HepG2 (cell line): ENCODE measurements around the gene DSG2. TPM values are rescaled to one million over a fixed set of nuclear protein-coding genes. Genes with fewer than 3 reads are reported as not detected.

Experiments
- AGO2 ChIP-seq: fragments of 200-400 bp; formaldehyde crosslinking; optimal IDR thresholded peaks from 2 replicates; pipeline ENCODE3; 2017; ENCODE audit warnings: mild to moderate bottlenecking, low read depth, low read length, moderate library complexity
- ERF ChIP-seq: IDR thresholded peaks from 2 replicates; pipeline ENCODE4 v1.6.1; 2018; ENCODE audit warnings: missing biosample characterization, missing genetic modification reagents
- HNRNPLL ChIP-seq: fragments of 200-400 bp; formaldehyde crosslinking; IDR thresholded peaks from 2 replicates; pipeline ENCODE4 v1.6.1; 2017; ENCODE audit warnings: mild to moderate bottlenecking, low read depth, low read length; ENCODE audit not compliant: poor library complexity, severe bottlenecking
- MTF1 ChIP-seq: sonication (generic); formaldehyde crosslinking; IDR thresholded peaks from 2 replicates; pipeline ENCODE4 v1.5.0; 2020; ENCODE audit warnings: missing genetic modification reagents
- NFE2L1 ChIP-seq: sonication (generic); formaldehyde crosslinking; IDR thresholded peaks from 2 replicates; pipeline ENCODE4 v1.4.0; 2020; ENCODE audit warnings: missing genetic modification reagents, mild to moderate bottlenecking, borderline replicate concordance
- NFE2L2 ChIP-seq: fragments of 150-350 bp; IDR thresholded peaks from 2 replicates; pipeline ENCODE4 v1.6.1; 2014; ENCODE audit warnings: low read length
- PCBP1 ChIP-seq: fragments of 200-400 bp; formaldehyde crosslinking; IDR thresholded peaks from 2 replicates; pipeline ENCODE4 v1.6.1; 2017; ENCODE audit warnings: mild to moderate bottlenecking, low read depth, low read length, borderline replicate concordance
- PLSCR1 ChIP-seq: sonication (generic); formaldehyde crosslinking; IDR thresholded peaks from 2 replicates; pipeline ENCODE4 v1.5.0; 2020; ENCODE audit warnings: missing genetic modification reagents, mild to moderate bottlenecking, borderline replicate concordance
- RXRB ChIP-seq: IDR thresholded peaks from 2 replicates; pipeline ENCODE4 v1.6.1; 2016; ENCODE audit warnings: borderline replicate concordance, missing genetic modification reagents, missing compliant biosample characterization
- SNRNP70 ChIP-seq: fragments of 200-400 bp; formaldehyde crosslinking; IDR thresholded peaks from 2 replicates; pipeline ENCODE4 v1.6.1; 2017; ENCODE audit warnings: mild to moderate bottlenecking, low read depth, low read length, moderate library complexity
- SRSF4 ChIP-seq: fragments of 200-400 bp; formaldehyde crosslinking; IDR thresholded peaks from one replicate; pipeline ENCODE4 v1.6.1; 2018; ENCODE audit warnings: mild to moderate bottlenecking, low read depth, low read length, moderate library complexity; ENCODE audit not compliant: poor library complexity, severe bottlenecking
- TEAD2 ChIP-seq: sonication (generic); formaldehyde crosslinking; IDR thresholded peaks from 2 replicates; pipeline ENCODE4 v1.9.0; 2021; ENCODE audit warnings: missing genetic modification reagents
- ZBTB37 ChIP-seq: sonication (generic); formaldehyde crosslinking; IDR thresholded peaks from 2 replicates; pipeline ENCODE4 v1.4.0; 2020; ENCODE audit warnings: mild to moderate bottlenecking, missing genetic modification reagents
- ZNF24 ChIP-seq: fragments of 450-650 bp; IDR thresholded peaks from 2 replicates; pipeline ENCODE4 v1.6.1; 2017; ENCODE audit warnings: antibody characterized with exemption, mild to moderate bottlenecking
- ZNF263 ChIP-seq: sonication (generic); formaldehyde crosslinking; IDR thresholded peaks from 2 replicates; pipeline ENCODE4 v1.4.0; 2020; ENCODE audit warnings: missing genetic modification reagents
- ZNF274 ChIP-seq: sonication (generic); formaldehyde crosslinking; IDR thresholded peaks from 2 replicates; pipeline ENCODE4 v1.5.1; 2020; ENCODE audit warnings: mild to moderate bottlenecking, missing genetic modification reagents
- ZNF513 ChIP-seq: sonication (generic); formaldehyde crosslinking; conservative IDR thresholded peaks from 2 replicates; pipeline ENCODE4 v1.5.0; 2020; ENCODE audit warnings: missing genetic modification reagents
- ZNF552 ChIP-seq: sonication (generic); formaldehyde crosslinking; IDR thresholded peaks from 2 replicates; pipeline ENCODE4 v1.9.0; 2022; ENCODE audit warnings: missing genetic modification reagents, mild to moderate bottlenecking, borderline replicate concordance
- ZNF562 ChIP-seq: sonication (generic); formaldehyde crosslinking; IDR thresholded peaks from 2 replicates; pipeline ENCODE4 v1.8.0; 2022; ENCODE audit warnings: missing genetic modification reagents, borderline replicate concordance
- ZNF646 ChIP-seq: sonication (generic); formaldehyde crosslinking; IDR thresholded peaks from 2 replicates; pipeline ENCODE4 v1.9.0; 2021; ENCODE audit warnings: mild to moderate bottlenecking, missing genetic modification reagents
- polyA plus RNA-seq, 8 experiments: library from polyadenylated mRNA; depleted of rRNA in 3 of 8; stranded (reverse) in 7 of 8; unstranded in 1 of 8; fragments of >200 nt; fragmentation: Illumina TruSeq in 4 of 8; extraction: Trizol in 4 of 8; gene quantifications; 2 replicates each; pipeline versions ENCODE4 v1.2.1 to v1.2.3, GENCODE V29; 2011 to 2016; ENCODE audit warnings: low read depth in 4 of 8, missing spikeins in 1 of 8, mixed read lengths in 1 of 8; ENCODE audit not compliant: insufficient read depth in 1 of 8
- total RNA-seq, 5 experiments: library from RNA; depleted of rRNA; stranded (reverse); fragments of >200 nt; fragmentation: Illumina TruSeq; extraction: Trizol; gene quantifications; 2 replicates each; pipeline ENCODE4 v1.2.3, GENCODE V29; 2016; ENCODE audit warnings: low read depth in 1 of 5

The DSG2 gene
- total and polyA plus RNA-seq, 2 of the 13 experiments (the other 11 are each of a cell fraction or from before 2014, with no cell fraction given), result 23.3 to 66.7 TPM

- TF ChIP-seq ZNF646 (no peak), AGO2 (no peak), ZNF24 (peak; percentile 70; the same call in 1 of the 2 replicates), SNRNP70 (no peak), PCBP1 (no peak), ZNF263 (CRISPR knock-in tag) (no peak), ZNF562 (CRISPR knock-in tag) (peak; percentile 73; the same call in 1 of the 2 replicates), NFE2L1 (CRISPR knock-in tag) (no peak), ZNF274 (CRISPR knock-in tag) (no peak), NFE2L2 (no peak), HNRNPLL (no peak), RXRB (CRISPR knock-in tag) (peak; percentile 89), ZBTB37 (CRISPR knock-in tag) (no peak; the same call in 1 of the 2 replicates), ZNF552 (CRISPR knock-in tag) (no peak), ZNF513 (CRISPR knock-in tag) (no peak), TEAD2 (CRISPR knock-in tag) (0 out of 2 replicates have a peak, but pooled peaks have one; percentile 64), SRSF4 (no peak), ERF (CRISPR knock-in tag) (peak; percentile 59; the same call in 1 of the 2 replicates), MTF1 (no peak), PLSCR1 (no peak)
These were observed 14.3 kb downstream of the DSG2 start (continued) for GRCh38 chr18:31512203-31512764.
